Activated CD4-positive, CD25-positive, alpha-beta regulatory T cell treated with anti-CD3 and anti-CD28 coated beads, Interleukin-2, amount 50 U/mL, for 16 hours (primary cell): ENCODE data around the gene TBC1D19.
"Not testable (repeated sequence)": the region's sequence is repeated elsewhere in the genome, so short reads cannot be mapped to it uniquely, and the experiment has no call there.

Experiments
- DNase-seq: peaks from one replicate; pipeline ENCODE4 v3.0.0-alpha.2; 2020; ENCODE audit warnings: low read depth, low spot score

Gene TBC1D19

GRCh38 chr4:26685250-26685649 lies 101.4 kb downstream of the TBC1D19 start:
- DNase-seq, result no peak

DNA sequence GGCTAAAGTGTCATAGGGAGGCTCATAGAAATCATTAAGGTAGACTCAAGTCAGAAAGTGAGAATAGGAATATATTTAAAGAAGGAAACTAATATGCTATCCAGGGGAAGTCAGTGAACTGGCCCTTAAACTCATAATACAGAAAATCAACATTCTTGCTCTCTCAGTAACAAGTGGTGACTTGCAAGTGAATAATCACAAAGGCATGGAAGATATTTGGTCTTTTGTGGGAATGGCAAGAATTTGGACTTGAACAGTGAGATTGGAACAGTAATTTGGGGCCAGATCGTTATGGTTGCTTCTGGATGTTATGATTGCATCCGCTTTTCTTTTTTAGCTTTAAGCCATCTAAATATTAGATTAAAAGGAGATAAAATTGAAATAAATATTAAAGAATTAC lies 103.8 kb downstream of the TBC1D19 start:
- DNase-seq, result no peak

DNA sequence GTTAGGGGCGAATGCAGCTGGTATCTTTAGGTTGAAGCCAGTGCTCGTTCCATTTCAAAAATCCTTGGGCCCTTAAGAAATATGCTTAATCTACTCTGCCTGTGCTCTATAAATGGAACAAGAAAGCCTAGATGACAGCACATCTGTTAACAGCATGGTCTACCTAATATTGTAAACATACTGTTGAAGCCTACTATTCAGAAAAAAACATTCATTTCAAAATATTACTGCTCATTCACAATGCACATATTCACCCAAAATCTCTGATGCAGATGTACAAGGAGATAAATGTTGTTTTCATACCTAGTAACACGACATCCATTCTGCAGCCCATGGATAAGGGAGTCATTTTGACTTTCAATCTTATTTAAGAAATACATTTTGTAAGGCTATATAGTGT lies 106.6 kb downstream of the TBC1D19 start:
- no peak for DNase-seq

DNA sequence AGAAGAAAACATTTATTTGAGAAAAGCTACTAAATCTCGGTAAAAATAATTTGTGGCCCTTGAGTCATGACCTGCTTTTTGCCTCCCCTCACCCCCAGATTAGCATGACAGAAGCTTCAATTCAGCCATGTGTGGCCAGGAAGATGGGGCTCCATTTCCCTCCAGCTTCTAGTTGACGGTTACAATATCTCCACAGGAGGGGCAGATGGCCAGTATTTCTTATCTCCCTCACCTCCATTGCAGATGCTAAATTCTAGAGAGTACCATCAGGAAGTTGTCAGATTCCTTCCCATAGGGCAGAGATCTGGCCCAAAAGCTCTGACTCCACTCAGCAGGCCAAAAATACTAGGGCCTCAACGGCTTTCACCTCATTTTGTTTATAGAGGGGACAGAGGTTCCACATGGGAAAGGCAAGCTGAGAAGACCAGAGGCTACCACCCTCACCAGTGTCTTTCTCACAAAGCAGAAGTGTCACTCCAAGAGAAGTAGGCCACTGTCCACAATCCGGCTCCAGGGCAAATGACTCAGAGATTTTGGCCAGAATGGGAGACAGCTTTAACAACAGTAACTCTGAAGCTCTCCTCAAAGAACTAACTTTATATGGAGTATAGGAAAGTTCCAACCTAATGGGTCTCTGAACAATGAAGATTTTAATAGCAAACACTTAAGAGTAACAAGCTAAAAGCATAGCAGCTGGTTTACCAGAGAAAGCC lies 108.3 kb downstream of the TBC1D19 start:
- no peak for DNase-seq

- DNase-seq, result not testable (repeated sequence)
Observed at GRCh38 chr4:26694131-26694530, 110.2 kb downstream of the TBC1D19 start.

GRCh38 chr4:26700110-26700509 lies 116.2 kb downstream of the TBC1D19 start:
- no peak for DNase-seq

DNA sequence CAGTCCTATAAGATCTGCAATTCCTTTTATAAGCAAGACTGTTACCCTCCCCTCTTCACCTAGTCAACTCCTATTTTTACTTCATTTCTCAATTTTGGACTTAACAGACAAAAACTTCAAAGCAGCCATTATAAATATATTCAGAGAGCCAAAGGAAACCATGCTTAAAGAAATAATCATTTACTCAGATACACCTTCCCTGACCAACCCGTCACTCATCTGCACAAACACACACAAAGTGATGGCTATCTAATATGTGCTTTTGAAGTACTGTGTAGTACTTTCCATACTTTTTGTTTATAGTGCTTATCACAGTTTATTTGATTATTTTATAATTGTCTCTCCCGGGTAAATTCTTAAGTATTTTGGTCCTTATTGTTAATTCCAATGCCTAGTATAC lies 117.2 kb downstream of the TBC1D19 start:
- DNase-seq, result no peak

DNA sequence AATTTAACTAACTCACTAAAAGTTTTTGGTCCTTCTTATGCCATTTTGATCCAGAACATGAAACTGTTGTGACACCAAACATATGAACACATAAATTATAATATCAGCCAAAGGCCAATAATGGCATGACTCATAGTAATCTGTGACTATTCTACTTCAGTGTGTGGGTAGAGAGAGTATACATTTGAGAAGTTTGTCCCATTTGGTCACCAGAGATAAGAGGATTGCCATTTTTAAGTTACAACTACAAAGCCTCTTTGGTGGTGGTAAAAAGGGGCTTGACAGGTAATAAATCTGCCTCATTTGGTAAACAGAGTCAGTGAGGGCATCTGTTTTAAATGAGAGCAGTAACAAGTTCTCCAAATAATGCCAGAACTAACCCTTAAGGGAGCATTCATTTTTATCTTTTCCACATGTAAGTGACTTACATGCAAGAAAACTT lies 117.9 kb downstream of the TBC1D19 start:
- DNase-seq, result no peak

DNA sequence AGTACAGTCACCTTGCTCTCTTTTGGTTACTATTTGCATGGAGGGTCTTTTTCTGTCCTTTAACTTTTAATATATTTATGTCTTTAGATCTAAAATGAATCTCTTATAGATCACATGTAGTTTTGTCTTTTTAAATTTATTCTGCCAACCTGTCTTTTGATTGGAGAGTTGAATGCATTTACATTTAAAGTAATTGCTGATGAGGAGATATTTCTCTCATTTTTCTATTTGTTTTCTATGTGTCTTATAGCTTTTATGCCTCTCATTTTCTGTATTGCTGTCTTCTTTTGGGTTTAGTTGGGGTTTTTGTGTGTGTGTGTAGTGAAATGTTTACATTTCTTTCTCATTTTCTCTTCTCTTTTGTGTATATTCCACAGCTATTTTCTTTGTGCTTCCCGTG lies 123.5 kb downstream of the TBC1D19 start:
- DNase-seq, result no peak

GRCh38 chr4:26709246-26709645 lies 125.4 kb downstream of the TBC1D19 start:
- DNase-seq, result no peak

DNA sequence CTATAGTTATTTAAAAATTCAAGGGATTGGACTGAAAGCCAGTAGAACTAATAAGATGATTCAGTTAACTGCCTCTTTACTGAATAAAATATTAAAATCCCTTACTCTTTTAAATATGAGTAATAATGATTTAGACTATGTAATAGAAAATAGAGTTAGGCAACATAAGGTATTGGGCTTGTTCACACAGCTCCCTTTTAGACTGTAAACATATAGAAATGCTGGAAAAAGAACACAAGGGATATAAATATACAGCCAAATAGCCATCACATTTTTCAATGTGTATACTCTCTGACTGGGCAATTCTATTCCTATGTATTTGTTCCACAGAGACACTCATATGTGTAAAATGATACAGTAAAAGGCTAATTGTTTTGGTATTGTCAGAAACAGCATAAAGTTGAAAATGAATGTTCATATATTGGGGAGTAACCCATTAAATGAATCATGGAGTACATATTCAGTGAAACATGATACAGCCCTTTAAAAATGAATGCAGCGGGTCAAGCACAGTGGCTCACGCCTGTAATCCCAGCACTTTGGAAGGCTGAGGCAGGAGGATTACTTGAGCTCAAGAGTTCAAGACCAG lies 129.8 kb downstream of the TBC1D19 start:
- DNase-seq, result no peak

GRCh38 chr4:26715636-26716242 lies 131.9 kb downstream of the TBC1D19 start:
- DNase-seq, result no peak

DNA sequence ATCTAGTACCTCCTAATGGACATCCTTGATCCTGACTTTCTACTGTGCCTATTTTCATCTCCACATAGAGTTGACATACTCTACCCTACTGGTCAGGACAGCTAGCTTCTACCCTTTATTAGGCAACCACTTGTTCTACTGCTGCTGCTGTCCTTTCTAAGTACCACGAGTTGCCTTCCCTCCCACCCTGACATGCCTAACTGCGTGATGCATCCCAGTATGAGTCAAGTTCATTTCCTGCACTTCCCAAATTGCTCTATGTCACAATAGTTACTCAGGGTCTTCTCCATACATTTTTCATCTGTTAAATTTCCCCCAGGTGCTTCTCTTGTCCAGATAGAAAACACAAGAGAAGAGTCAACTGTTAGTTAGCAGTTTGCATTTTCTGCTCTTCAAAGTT lies 133.4 kb downstream of the TBC1D19 start:
- DNase-seq, result no peak

- DNase-seq, result no peak
Observed at GRCh38 chr4:26719954-26720552, 136.2 kb downstream of the TBC1D19 start.

GRCh38 chr4:26721685-26722084 lies 137.8 kb downstream of the TBC1D19 start:
- DNase-seq, result no peak

DNA sequence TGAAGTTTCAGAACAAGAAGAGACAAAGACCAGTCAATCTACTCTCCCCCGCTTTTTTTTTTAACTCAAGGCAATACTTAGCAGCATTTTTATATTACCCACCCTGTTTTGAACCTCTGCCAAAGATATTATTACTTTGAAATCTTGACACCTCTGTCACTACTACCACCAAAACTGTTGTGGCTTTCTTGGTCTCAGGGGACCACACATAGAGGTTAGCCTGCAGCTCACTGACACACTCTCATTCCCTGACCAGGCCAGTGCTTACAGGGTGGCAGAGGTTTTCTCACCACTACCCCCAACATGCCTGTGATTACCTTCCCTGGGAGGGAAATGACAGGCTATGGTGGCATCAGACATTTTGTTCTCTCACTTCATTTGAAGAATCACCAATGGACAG lies 139.3 kb downstream of the TBC1D19 start:
- DNase-seq, result no peak

- no peak for DNase-seq
Observed at GRCh38 chr4:26724534-26724933, 140.7 kb downstream of the TBC1D19 start.

- DNase-seq, result no peak
Observed at GRCh38 chr4:26726655-26727387, 142.9 kb downstream of the TBC1D19 start.

GRCh38 chr4:26727844-26728243 lies 144.0 kb downstream of the TBC1D19 start:
- no peak for DNase-seq

DNA sequence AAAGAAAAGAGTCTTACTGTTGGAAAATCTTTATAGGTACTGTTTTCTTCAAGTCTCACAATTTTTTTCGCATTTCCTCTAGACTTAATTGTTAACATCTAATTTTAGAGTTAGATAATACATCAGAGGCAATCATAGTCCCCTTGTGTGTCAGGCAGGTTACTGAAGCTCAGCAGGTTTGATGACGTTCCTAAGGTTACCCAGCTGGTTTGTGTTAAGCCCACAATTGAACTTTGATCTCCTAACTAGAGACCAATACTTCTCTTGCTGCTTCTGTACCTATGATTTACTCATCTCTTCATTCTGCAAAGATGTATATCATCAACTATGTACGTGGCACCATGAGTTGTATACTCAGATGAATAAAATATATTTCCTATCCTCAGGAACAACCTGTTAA lies 145.1 kb downstream of the TBC1D19 start:
- DNase-seq, result no peak

DNA sequence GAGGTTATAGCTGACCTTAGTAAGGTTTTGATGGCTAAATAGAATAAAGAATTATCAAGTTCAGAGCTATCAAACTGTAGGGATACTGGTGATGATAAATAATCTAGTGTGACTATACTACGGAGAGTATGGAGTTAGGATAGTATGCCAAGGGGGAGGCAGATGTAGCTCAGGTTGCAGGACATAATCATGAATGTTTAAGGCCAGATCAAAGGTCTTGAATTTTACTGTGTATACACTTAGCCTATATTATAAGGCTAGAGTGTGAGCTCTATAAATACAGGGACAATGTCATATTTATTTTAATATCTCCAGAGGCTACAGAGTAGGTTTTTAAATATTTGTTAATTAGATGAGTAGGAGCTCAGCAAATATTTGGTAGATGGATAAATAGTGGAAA lies 145.7 kb downstream of the TBC1D19 start:
- no peak for DNase-seq
